HG03060 (cell line): ENCODE results near the gene GFPT1.
"Not testable (repeated sequence)": the region's sequence is repeated elsewhere in the genome, so short reads cannot be mapped to it uniquely, and the experiment has no call there.

Experiments used
- ATAC-seq: cut with Tn5 transposase; IDR thresholded peaks from one replicate; pipeline ENCODE4 v1.9.1; 2021; ENCODE audit warnings: low read depth, moderate number of reproducible peaks; ENCODE audit not compliant: unreplicated experiment

GFPT1 gene

GRCh38 chr2:69386789-69387734 is at the start of gene GFPT1:
GFPT1 (minus strand) TSS chr2:69387227; CDS start chr2:69387071, 156 bp downstream.
- peak; percentile 61 for ATAC-seq

- ATAC-seq: no peak
These were observed 49.5 kb upstream of the GFPT1 start for GRCh38 chr2:69436596-69436937.

DNA sequence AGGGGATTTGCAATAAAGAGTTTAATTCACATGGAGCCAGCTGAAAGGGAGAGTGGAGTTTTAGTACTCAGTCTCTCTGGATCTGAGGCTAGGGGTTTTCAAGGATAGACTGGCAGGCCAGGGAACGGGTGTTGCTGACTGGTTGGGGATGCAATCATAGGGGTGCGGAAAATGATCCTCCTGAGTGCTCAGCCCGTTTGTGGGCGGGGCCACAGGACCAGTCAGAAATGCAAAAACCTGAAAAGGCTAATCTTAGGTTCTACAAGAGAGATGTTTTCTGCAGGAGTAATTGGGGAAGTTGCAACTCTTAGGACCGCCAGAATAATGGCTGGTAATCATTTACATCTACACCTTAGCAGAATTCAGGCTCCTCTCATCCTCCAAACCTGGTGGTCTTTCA is 47.7 kb upstream of the GFPT1 start:
- no peak for ATAC-seq

DNA sequence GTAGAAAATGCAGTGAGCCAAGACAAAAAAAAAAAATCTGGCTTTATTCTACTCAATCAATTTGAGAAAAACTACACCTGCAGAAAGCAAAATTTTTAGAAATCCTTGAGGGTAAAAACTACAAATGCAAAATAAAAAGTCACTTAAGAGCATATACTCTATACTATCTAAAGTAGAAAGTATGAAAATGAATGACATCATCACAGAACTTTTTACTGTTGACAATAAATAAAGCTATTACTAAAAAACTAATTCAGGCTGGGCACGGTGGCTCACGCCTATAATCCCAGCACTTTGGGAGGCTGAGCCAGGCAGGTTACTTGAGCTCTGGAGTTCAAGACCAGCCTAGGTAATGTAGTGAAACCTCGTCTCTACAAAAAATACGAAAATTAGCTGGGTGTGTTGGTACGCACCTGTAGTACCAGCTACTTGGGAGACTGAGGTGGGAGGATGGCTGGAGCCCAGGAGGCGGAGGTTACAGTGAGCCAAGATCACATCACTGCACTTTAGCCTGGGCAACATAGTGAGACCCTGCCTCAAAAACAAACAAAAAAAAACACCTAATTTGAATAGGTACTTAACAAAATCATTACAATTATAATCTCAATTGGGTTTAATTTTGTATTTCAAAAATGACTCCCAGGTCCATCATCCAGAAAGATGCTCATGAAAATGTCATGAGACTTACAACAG is 42.6 kb upstream of the GFPT1 start:
- no peak for ATAC-seq

DNA sequence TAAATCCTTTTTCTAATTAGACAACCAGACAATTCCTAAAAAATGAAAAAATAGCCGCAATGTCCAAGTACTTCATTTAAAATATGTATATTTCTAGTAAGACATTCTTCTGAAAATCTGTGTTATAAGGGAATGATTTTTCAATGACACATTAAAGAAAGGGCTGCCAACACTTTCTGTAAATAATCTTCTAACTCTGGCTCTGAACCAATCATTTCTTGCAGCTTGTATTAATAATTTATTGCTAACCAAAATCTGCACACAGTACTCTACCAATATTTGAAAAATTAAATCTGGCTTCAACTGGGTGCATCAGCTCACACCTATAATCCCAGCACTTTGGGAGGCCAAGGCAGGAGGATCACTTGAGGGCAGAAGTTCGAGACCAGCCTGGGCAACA is 42.0 kb upstream of the GFPT1 start:
- no peak for ATAC-seq

- no peak for ATAC-seq
These were observed 37.4 kb upstream of the GFPT1 start for GRCh38 chr2:69424419-69424818.

DNA sequence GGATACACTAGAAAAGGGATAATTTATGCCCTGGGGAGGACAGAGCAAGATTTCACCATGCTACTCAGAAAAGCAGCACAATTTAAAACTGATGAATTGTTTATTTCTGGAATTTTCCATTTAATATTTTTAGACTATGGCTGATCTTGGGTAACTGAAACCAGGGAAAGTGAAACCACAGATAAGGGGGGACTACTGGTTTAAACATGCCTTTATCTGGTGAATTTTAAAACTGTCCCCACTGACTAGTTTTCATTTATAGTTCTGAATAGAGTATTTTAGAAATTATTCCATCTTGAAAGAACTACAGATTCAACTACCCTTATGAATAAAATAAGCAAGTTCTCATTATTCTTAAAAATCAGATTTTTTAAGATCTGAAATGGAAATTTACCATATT is 35.2 kb upstream of the GFPT1 start:
- ATAC-seq: no peak

DNA sequence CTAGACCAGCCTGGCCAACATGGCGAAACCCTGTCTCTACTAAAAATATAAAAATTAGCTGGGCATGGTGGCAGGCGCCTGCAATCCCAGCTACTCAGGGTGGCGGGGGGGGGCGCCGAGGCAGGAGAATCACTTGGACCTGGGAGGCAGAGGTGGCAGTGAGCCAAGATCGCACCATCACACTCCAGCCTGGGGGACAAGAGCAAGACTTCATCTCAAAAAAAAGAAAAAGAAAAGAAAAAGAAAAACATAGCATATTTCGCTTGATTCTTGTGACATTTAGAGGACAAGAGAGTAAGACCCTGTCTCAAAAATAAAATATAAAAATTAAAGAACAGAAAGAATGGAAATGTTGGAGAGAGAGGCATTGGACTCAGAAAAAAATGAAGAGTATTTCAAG is 32.1 kb upstream of the GFPT1 start:
- ATAC-seq: not testable (repeated sequence)

- no peak for ATAC-seq
These were observed 29.1 kb upstream of the GFPT1 start for GRCh38 chr2:69416147-69416546.

- no peak for ATAC-seq
These were observed 24.1 kb upstream of the GFPT1 start for GRCh38 chr2:69411120-69411519.

DNA sequence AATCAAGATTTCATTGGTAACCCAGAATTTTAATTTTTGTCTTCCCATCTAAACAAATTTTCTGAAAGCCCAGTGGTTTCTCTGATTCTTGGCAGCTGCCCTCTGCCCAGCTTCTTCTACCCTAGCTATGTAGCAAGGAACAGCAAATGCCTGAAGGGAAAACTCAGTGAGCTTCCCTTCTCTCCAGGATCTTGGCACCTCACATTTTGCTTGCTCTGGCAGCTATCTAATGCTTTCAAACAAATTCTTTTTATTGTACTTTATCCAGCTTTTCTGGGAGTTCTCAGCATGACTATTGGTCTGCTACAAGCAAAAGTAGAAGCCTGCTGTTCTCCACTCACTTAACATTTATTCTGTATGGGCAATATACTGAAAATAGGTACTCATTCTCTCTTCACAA is 18.3 kb upstream of the GFPT1 start:
- no peak for ATAC-seq

DNA sequence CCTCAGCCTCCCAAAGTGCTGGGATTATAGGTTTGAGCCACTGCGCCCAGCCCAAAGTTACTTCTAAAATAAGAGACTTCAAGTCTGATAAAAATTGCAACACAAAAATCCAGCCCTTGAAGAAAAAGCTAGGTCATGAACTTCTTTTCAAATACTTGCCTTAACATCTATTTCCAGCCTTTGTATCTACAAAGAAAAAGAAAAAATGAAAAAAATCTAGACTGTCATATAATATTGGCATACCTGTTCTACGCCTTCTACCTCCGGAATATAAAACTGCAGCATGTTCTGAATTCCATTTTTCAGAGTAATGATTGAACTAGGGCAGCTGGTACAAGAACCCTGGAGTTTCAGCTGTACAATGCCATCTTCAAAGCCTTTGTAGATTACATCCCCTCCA is 13.1 kb upstream of the GFPT1 start:
- ATAC-seq: no peak

DNA sequence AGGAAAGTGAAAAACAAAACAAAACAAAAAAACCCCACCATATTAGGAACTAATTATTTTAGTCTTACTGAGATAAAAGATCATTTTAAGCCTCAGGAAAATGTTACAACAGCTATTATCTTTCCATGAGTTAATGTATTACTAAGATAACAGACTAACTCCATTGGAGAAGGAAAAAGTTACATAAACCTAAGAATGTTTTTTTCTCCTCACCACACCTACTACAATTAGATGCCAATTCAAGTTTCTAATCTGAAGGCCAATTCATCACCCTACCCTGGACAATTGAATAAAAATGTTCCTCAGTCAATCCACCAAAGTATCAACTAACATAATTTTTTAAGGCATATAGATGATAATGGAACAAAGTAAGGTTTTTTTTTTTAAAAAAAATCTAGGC is 10.2 kb upstream of the GFPT1 start:
- no peak for ATAC-seq

- no peak for ATAC-seq
These were observed 8.8 kb upstream of the GFPT1 start for GRCh38 chr2:69395866-69396265.

DNA sequence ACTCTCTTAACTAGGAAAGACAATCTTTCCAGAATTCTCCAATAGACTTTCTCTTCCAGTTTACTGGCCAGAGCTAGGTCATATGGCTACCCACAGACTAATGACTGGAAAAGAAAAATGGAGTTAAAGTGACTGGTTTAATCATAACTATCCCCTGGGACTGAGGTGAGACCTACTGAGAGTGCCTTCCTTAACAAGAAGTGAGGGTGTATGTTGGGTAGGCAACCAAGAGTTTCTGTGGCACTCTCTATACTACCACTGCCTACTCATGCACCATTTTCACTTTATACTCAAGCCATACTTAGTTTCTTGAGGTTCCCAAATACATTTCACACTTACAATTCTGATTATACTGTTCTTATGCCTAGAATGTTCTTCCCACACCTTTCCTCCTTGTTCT is 6.9 kb upstream of the GFPT1 start:
- no peak for ATAC-seq

- no peak for ATAC-seq
These were observed 3.4 kb upstream of the GFPT1 start for GRCh38 chr2:69390471-69390870.

GRCh38 chr2:69390001-69390400 is 3.0 kb upstream of the GFPT1 start:
- no peak for ATAC-seq

DNA sequence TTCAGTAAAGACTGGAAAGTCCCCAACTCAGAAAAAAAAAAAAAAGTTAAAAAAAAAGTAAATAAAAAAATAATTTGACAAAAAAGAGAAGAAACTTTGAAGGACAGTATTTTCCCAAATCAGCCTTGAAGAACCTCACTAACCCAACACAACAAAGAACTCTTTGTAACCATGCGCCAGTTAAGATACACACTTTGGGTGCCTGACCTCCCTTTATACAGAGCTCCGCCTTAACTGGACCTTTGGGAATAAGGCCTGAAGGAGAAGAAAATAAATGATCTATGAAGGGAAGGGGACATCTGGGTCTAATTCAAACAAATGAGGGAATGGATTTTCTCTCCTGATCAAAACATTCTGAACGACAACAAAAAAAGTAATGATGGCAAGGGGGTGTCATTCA is 2.2 kb upstream of the GFPT1 start:
- no peak for ATAC-seq

- no peak for ATAC-seq
These were observed 899 bp upstream of the GFPT1 start for GRCh38 chr2:69387770-69388481.

- ATAC-seq: no peak
These were observed 667 bp downstream of the GFPT1 start for GRCh38 chr2:69386360-69386759.

GRCh38 chr2:69385443-69386151 is 1.4 kb downstream of the GFPT1 start:
- no peak for ATAC-seq
